HG02973 (cell line): ENCODE results near the gene SMS.

Source experiments
- ATAC-seq: cut with Tn5 transposase; IDR thresholded peaks from one replicate; pipeline ENCODE4 v1.9.1; 2021; ENCODE audit warnings: moderate library complexity; ENCODE audit not compliant: unreplicated experiment

SMS gene

GRCh38 chrX:21940356-21940829 lies at the start of gene SMS:
SMS (plus strand) TSS chrX:21940709; CDS start chrX:21940825, 116 bp downstream.
- peak; percentile 62 for ATAC-seq

- no peak for ATAC-seq
These were observed 35.2 kb upstream of the SMS start for GRCh38 chrX:21905313-21905712.

GRCh38 chrX:21905953-21906352 lies 34.6 kb upstream of the SMS start:
- no peak for ATAC-seq

- no peak for ATAC-seq
These were observed 33.2 kb upstream of the SMS start for GRCh38 chrX:21907260-21907659.

- no peak for ATAC-seq
These were observed 29.0 kb upstream of the SMS start for GRCh38 chrX:21911481-21911880.

GRCh38 chrX:21912220-21912619 lies 28.3 kb upstream of the SMS start:
- no peak for ATAC-seq

- no peak for ATAC-seq
These were observed 27.5 kb upstream of the SMS start for GRCh38 chrX:21912989-21913388.

- no peak for ATAC-seq
These were observed 14.4 kb upstream of the SMS start for GRCh38 chrX:21926116-21926515.

GRCh38 chrX:21926527-21927278 lies 13.8 kb upstream of the SMS start:
- no peak for ATAC-seq

- no peak for ATAC-seq
These were observed 11.3 kb upstream of the SMS start for GRCh38 chrX:21929209-21929608.

- ATAC-seq: no peak
These were observed 9.5 kb upstream of the SMS start for GRCh38 chrX:21930986-21931385.

- no peak for ATAC-seq
These were observed 8.1 kb upstream of the SMS start for GRCh38 chrX:21932292-21933002.

GRCh38 chrX:21933077-21933476 lies 7.4 kb upstream of the SMS start:
- ATAC-seq: no peak

GRCh38 chrX:21934414-21934813 lies 6.1 kb upstream of the SMS start:
- no peak for ATAC-seq

- no peak for ATAC-seq
These were observed 603 bp upstream of the SMS start for GRCh38 chrX:21939906-21940305.

- no peak for ATAC-seq
These were observed 3.1 kb downstream of the SMS start for GRCh38 chrX:21943460-21944135.

GRCh38 chrX:21944136-21944615 lies 3.7 kb downstream of the SMS start:
- ATAC-seq: no peak

GRCh38 chrX:21946925-21947641 lies 6.6 kb downstream of the SMS start:
- ATAC-seq: no peak

GRCh38 chrX:21947671-21948070 lies 7.2 kb downstream of the SMS start:
- no peak for ATAC-seq

GRCh38 chrX:21948897-21949578 lies 8.5 kb downstream of the SMS start:
- ATAC-seq: no peak
